ENCODE measurements around the gene PRKG1.
A peak's percentile ranks its signal among the peaks of the same experiment; 100 is the strongest.

Gene PRKG1

DNA sequence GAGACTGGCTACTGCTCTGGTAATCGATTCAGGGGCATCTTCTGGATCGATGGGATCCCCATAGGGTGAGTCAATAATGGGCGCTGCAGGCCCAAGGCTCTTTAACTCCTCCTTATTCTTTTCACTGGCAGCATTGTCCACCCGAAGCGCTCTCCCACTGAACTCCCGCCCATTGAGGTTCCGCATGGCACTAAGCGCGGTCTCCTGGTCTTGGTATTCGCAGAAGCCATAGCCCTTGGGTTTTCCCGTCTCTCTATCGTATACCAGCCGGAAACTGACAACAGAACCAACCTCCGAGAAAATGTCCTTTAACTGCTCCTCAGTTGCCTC, 624.8 kb downstream of the PRKG1 start:
- Histone ChIP-seq H3K27ac (ENCODE audit: low read depth, low read length) (peak overlapping the region; percentile 92), H3K9ac (ENCODE audit: low read length) (peak overlapping the region; percentile 63), H3K4me3 (ENCODE audit: low read length) (peak overlapping the region; percentile 91), H3K27me3 (ENCODE audit: control insufficient read depth, insufficient read depth, low read length) (no peaks in the 10 kb centered on the region), H3K36me3 (ENCODE audit: control insufficient read depth, insufficient read depth, low read length) (no peaks in the 10 kb centered on the region), H3K4me1 (ENCODE audit: control insufficient read depth, insufficient read depth, low read length) (peaks cover 12% of the 10 kb centered on the region)

GRCh38 chr10:51699475-51700227, 625.4 kb downstream of the PRKG1 start, which contains the start of gene CSTF2T:
Gene CSTF2T (minus strand): TSS chr10:51699595. CDS start chr10:51699549, 46 bp downstream.
- Histone ChIP-seq H3K9ac (ENCODE audit: low read length) (peak within 1 kb of the TSS; percentile 63), H3K27me3 (ENCODE audit: control insufficient read depth, insufficient read depth, low read length) (no peaks in the 10 kb centered on the region), H3K36me3 (ENCODE audit: control insufficient read depth, insufficient read depth, low read length) (no peaks in the 10 kb centered on the region), H3K4me1 (ENCODE audit: control insufficient read depth, insufficient read depth, low read length) (peaks cover 12% of the 10 kb centered on the region), H3K4me3 (ENCODE audit: low read length) (peak within 1 kb of the TSS; percentile 91), H3K27ac (ENCODE audit: low read depth, low read length) (peak within 1 kb of the TSS; percentile 92)

- Histone ChIP-seq H3K4me3 (ENCODE audit: low read length) (peak overlapping the region; percentile 91), H3K4me1 (ENCODE audit: control insufficient read depth, insufficient read depth, low read length) (peaks cover 12% of the 10 kb centered on the region)
These were observed 626.0 kb downstream of the PRKG1 start for GRCh38 chr10:51700228-51700817.

DNA sequence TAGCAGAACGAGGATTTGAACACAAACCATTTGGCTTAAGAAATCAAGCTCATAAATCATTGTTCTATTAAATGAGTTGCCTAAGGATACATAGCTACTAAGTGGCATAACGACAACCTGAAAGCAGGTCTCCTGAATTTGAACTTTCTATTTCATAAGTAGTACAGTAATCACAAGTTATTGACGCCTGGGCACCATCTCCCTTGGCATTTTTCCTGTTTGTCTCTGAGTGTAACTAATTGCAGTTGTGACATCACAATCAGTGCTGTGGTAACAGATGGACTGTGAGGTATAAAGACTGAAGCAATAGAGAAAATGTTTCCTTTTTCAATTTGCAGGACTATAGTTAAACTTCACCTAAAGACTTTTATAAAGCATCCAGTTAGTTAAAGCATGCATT, 631.5 kb downstream of the PRKG1 start:
- Histone ChIP-seq H3K36me3 (ENCODE audit: control insufficient read depth, insufficient read depth, low read length) (no peaks in the 10 kb centered on the region), H3K4me1 (ENCODE audit: control insufficient read depth, insufficient read depth, low read length) (peaks cover 26% of the 10 kb centered on the region), H3K27ac (ENCODE audit: low read depth, low read length) (peak overlapping the region; percentile 83), H3K9ac (ENCODE audit: low read length) (no peak overlapping the region), H3K4me3 (ENCODE audit: low read length) (no peak overlapping the region), H3K27me3 (ENCODE audit: control insufficient read depth, insufficient read depth, low read length) (no peaks in the 10 kb centered on the region)

More at GRCh38 chr10:51700228-51700817, 626.0 kb downstream of the PRKG1 start:
- H3K27ac ChIP-seq (ENCODE audit: low read depth, low read length), result peak overlapping the region; percentile 92
- H3K9ac ChIP-seq (ENCODE audit: low read length), result no peak overlapping the region
- no peaks in the 10 kb centered on the region for H3K36me3 ChIP-seq (ENCODE audit: control insufficient read depth, insufficient read depth, low read length)
- H3K27me3 ChIP-seq (ENCODE audit: control insufficient read depth, insufficient read depth, low read length), result no peaks in the 10 kb centered on the region

DNA sequence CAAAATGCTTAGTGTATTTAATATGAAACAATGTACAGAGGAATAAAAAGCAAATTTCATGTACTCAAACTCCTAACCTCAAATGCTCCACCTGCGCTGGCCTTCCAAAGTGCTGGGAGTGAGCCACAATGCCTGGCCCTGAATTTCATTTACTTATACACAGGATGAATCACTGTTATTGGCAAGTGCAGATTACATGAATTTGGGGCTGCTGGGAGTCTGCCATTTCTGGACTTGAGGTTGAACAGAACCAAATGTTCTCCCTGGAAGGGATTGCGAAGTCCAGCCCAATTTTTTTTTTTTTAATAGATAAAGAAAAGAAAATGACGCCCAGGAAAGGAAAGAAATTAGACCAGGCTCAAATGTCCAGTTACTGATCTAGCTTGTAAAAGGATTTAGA, 631.9 kb downstream of the PRKG1 start:
- no peaks in the 10 kb centered on the region for H3K27me3 ChIP-seq (ENCODE audit: control insufficient read depth, insufficient read depth, low read length)
- H3K4me3 ChIP-seq (ENCODE audit: low read length), result no peak overlapping the region
- peaks cover 26% of the 10 kb centered on the region for H3K4me1 ChIP-seq (ENCODE audit: control insufficient read depth, insufficient read depth, low read length)
- H3K27ac ChIP-seq (ENCODE audit: low read depth, low read length), result peak overlapping the region; percentile 83
- H3K36me3 ChIP-seq (ENCODE audit: control insufficient read depth, insufficient read depth, low read length), result no peaks in the 10 kb centered on the region
- H3K9ac ChIP-seq (ENCODE audit: low read length), result no peak overlapping the region

- H3K4me1 ChIP-seq (ENCODE audit: control insufficient read depth, insufficient read depth, low read length), result peaks cover 26% of the 10 kb centered on the region
- H3K27me3 ChIP-seq (ENCODE audit: control insufficient read depth, insufficient read depth, low read length), result no peaks in the 10 kb centered on the region
- H3K4me3 ChIP-seq (ENCODE audit: low read length), result no peak overlapping the region
- peak overlapping the region; percentile 83 for H3K27ac ChIP-seq (ENCODE audit: low read depth, low read length)
- H3K36me3 ChIP-seq (ENCODE audit: control insufficient read depth, insufficient read depth, low read length), result no peaks in the 10 kb centered on the region
- no peak overlapping the region for H3K9ac ChIP-seq (ENCODE audit: low read length)
These were observed 633.1 kb downstream of the PRKG1 start for GRCh38 chr10:51707392-51707791.

DNA sequence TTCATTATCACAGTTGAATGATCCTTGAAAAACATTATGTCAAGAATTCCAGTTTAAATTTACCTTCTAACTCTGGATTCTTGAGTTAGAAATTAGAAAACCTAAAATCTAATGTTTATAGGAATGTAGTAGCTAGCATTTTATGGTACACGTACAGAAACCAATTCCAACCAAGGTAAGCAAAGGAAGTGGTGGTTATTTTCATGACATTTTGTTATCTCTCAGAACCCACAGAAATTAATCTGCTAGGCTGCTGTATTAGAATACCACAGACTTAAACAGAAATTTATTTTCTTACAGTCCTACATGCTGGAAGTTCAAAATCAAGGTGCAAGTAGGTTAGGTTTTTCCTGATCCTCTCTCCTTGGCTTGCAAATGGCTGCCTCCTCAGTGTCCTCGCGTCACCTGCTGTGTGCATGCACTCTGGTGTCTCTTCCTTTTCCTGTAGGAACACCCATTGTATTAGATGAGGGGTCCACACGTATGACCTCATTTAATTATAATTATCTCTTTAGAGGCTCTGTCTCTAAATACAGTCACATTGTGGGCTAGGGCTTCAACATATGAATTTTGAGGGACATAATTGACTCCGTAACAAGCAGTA, 633.6 kb downstream of the PRKG1 start:
- Histone ChIP-seq H3K4me1 (ENCODE audit: control insufficient read depth, insufficient read depth, low read length) (peaks cover 26% of the 10 kb centered on the region), H3K4me3 (ENCODE audit: low read length) (no peak overlapping the region), H3K27ac (ENCODE audit: low read depth, low read length) (peak overlapping the region; percentile 83), H3K27me3 (ENCODE audit: control insufficient read depth, insufficient read depth, low read length) (no peaks in the 10 kb centered on the region), H3K9ac (ENCODE audit: low read length) (no peak overlapping the region), H3K36me3 (ENCODE audit: control insufficient read depth, insufficient read depth, low read length) (no peaks in the 10 kb centered on the region)

- Histone ChIP-seq H3K27ac (ENCODE audit: low read depth, low read length) (peak overlapping the region; percentile 83), H3K4me1 (ENCODE audit: control insufficient read depth, insufficient read depth, low read length) (peaks cover 26% of the 10 kb centered on the region), H3K4me3 (ENCODE audit: low read length) (no peak overlapping the region), H3K9ac (ENCODE audit: low read length) (no peak overlapping the region), H3K27me3 (ENCODE audit: control insufficient read depth, insufficient read depth, low read length) (no peaks in the 10 kb centered on the region), H3K36me3 (ENCODE audit: control insufficient read depth, insufficient read depth, low read length) (no peaks in the 10 kb centered on the region)
These were observed 634.3 kb downstream of the PRKG1 start for GRCh38 chr10:51708609-51709008.

- no peak overlapping the region for H3K4me3 ChIP-seq (ENCODE audit: low read length)
- H3K27me3 ChIP-seq (ENCODE audit: control insufficient read depth, insufficient read depth, low read length), result no peaks in the 10 kb centered on the region
- no peak overlapping the region for H3K27ac ChIP-seq (ENCODE audit: low read depth, low read length)
- peaks cover 26% of the 10 kb centered on the region for H3K4me1 ChIP-seq (ENCODE audit: control insufficient read depth, insufficient read depth, low read length)
- no peak overlapping the region for H3K9ac ChIP-seq (ENCODE audit: low read length)
- H3K36me3 ChIP-seq (ENCODE audit: control insufficient read depth, insufficient read depth, low read length), result no peaks in the 10 kb centered on the region
These were observed 635.2 kb downstream of the PRKG1 start for GRCh38 chr10:51709324-51709972.

DNA sequence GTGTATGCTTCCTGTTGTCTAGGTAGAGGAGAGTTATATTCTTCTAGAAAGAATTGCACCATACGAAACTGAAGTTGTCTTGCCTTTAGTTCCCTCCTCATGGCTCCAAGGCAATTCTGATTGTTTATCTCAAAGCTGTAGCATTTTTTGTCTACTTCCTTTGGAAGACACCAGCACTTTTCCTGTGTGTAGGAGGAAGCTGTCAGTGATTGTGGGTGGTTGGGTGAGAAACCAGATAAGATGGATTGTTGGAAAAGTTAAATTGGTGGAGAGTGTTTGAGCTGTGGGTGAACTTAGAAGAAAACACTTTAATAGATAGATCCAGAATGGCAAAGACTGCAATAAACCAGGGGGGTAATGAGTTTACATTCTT, 637.2 kb downstream of the PRKG1 start:
- Histone ChIP-seq H3K27me3 (ENCODE audit: control insufficient read depth, insufficient read depth, low read length) (no peaks in the 10 kb centered on the region), H3K9ac (ENCODE audit: low read length) (no peak overlapping the region)

DNA sequence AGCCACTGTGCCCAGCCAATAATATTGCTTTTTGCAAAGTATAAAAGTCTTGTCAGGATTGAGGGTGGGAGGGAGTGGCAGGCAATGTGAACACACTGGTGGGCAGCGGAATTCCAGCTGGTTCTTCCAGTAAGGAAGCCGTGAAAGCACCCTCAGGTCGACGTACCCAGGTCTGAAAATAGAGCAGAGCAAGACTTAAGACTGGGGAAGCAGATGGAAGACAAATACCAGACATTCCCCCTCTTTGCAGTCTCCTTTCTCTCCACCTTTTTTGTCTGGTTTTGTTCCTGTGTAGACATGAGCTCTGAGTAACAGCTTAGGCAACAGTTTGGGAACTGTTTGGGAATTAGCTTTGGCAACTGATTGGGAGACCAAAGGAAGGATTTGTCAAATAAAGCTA, 642.7 kb downstream of the PRKG1 start:
- H3K27ac ChIP-seq (ENCODE audit: low read depth, low read length), result no peak overlapping the region
- no peak overlapping the region for H3K9ac ChIP-seq (ENCODE audit: low read length)
- no peaks in the 10 kb centered on the region for H3K27me3 ChIP-seq (ENCODE audit: control insufficient read depth, insufficient read depth, low read length)
- H3K36me3 ChIP-seq (ENCODE audit: control insufficient read depth, insufficient read depth, low read length), result no peaks in the 10 kb centered on the region
- no peak overlapping the region for H3K4me3 ChIP-seq (ENCODE audit: low read length)
- no peaks in the 10 kb centered on the region for H3K4me1 ChIP-seq (ENCODE audit: control insufficient read depth, insufficient read depth, low read length)

More for the DNA sequence above, 637.2 kb downstream of the PRKG1 start:
- H3K36me3 ChIP-seq (ENCODE audit: control insufficient read depth, insufficient read depth, low read length), result no peaks in the 10 kb centered on the region
- H3K4me1 ChIP-seq (ENCODE audit: control insufficient read depth, insufficient read depth, low read length), result peaks cover 21% of the 10 kb centered on the region
- H3K4me3 ChIP-seq (ENCODE audit: low read length), result no peak overlapping the region
- no peak overlapping the region for H3K27ac ChIP-seq (ENCODE audit: low read depth, low read length)

DNA sequence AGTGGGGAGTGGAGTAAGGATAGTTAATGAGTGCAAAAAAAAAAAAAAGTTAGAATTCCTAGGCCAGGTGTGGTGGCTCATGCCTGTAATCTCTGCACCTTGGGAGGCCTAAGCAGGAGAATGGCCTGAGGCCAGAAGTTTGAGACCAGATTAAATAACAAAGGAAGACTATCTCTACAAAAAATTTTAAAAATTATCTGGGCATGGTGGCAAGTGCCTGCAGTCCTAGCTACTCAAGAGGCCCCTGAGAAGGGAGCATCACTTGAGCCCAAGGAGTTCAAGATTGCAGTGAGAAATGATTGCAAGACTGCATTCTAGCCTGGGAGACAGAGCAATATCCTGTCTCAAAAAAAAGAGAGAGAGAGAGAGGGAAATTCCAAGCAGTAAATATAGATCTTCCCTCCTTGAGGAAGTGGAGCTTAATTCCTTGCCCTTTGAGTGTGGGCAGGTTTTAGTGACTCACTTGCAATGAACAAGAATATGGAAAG, 644.6 kb downstream of the PRKG1 start:
- H3K4me3 ChIP-seq (ENCODE audit: low read length), result no peak overlapping the region
- no peaks in the 10 kb centered on the region for H3K4me1 ChIP-seq (ENCODE audit: control insufficient read depth, insufficient read depth, low read length)
- H3K36me3 ChIP-seq (ENCODE audit: control insufficient read depth, insufficient read depth, low read length), result no peaks in the 10 kb centered on the region
- H3K27ac ChIP-seq (ENCODE audit: low read depth, low read length), result no peak overlapping the region
- H3K27me3 ChIP-seq (ENCODE audit: control insufficient read depth, insufficient read depth, low read length), result no peaks in the 10 kb centered on the region
- H3K9ac ChIP-seq (ENCODE audit: low read length), result no peak overlapping the region

All from rectal smooth muscle tissue (tissue), 1 donor.